ENCODE data around the gene LAMTOR2.

DNA sequence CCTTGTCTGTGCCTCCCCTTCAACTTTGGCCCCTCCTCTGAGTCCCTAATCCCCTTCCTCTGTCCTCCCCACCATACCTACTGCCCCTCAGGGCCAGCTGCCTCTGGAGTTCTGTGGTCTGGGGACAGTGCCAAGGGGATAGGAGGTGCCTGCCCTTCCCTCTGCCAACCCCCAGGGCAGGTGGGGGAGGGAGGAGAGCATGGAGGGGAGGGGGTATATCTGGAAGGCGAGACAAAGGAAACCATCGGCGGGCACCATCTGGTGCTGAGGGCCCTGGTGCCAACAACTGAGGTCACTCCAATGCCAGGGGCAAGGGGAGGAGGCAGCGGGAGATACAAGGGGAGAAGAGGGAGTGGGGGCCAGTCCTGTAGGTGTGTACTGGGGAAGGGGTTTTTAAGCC lies 16.0 kb downstream of the LAMTOR2 start:
- TF ChIP-seq, protein P1, sequence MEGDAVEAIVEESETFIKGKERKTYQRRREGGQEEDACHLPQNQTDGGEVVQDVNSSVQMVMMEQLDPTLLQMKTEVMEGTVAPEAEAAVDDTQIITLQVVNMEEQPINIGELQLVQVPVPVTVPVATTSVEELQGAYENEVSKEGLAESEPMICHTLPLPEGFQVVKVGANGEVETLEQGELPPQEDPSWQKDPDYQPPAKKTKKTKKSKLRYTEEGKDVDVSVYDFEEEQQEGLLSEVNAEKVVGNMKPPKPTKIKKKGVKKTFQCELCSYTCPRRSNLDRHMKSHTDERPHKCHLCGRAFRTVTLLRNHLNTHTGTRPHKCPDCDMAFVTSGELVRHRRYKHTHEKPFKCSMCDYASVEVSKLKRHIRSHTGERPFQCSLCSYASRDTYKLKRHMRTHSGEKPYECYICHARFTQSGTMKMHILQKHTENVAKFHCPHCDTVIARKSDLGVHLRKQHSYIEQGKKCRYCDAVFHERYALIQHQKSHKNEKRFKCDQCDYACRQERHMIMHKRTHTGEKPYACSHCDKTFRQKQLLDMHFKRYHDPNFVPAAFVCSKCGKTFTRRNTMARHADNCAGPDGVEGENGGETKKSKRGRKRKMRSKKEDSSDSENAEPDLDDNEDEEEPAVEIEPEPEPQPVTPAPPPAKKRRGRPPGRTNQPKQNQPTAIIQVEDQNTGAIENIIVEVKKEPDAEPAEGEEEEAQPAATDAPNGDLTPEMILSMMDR (IDR thresholded peaks at IDR 0.05), result no peak
- TF ChIP-seq POLR2A (IDR thresholded peaks at IDR 0.05), result no peak
- TF ChIP-seq EP300 (IDR thresholded peaks at IDR 0.05), result no peak

All from tibial nerve (tissue), 4 donors.